Muscle layer of colon (tissue), 2 donors: ENCODE data around the gene NPPB.

Experiments
- H3K27ac ChIP-seq: one replicate; pipeline ENCODE4 v1.7.0; 2013; ENCODE audit warnings: low read depth, mild to moderate bottlenecking, low read length, moderate library complexity
- H3K27me3 ChIP-seq, 2 donors: one replicate each; pipeline ENCODE4 v1.7.0; 2013; ENCODE audit warnings: low read length in 2 of 2, mild to moderate bottlenecking in 2 of 2; ENCODE audit not compliant: insufficient read depth in 2 of 2, control insufficient read depth in 1 of 2
- H3K36me3 ChIP-seq: one replicate; pipeline ENCODE4 v1.7.0; 2013; ENCODE audit warnings: mild to moderate bottlenecking, low read length; ENCODE audit not compliant: insufficient read depth
- H3K4me1 ChIP-seq: one replicate; pipeline ENCODE4 v1.7.0; 2013; ENCODE audit warnings: mild to moderate bottlenecking, low read length; ENCODE audit not compliant: insufficient read depth
- H3K4me3 ChIP-seq, 2 donors: one replicate each; pipeline ENCODE4 v1.7.0; 2013; ENCODE audit warnings: low read length in 2 of 2, low read depth in 1 of 2, mild to moderate bottlenecking in 1 of 2, moderate library complexity in 1 of 2
- H3K9ac ChIP-seq: one replicate; pipeline ENCODE4 v1.7.0; 2013; ENCODE audit warnings: low read length
- H3K9me3 ChIP-seq: one replicate; pipeline ENCODE4 v1.7.0; 2013; ENCODE audit warnings: mild to moderate bottlenecking, low read length
- donor health status: abdominal sarcoma.
- donor health status: Adenocarcinoma of cecum.

Gene NPPB

GRCh38 chr1:11880181-11880575 lies 21.4 kb upstream of the NPPB start:
- H3K27ac ChIP-seq, result no peak overlapping the region
- H3K4me3 ChIP-seq, result no peak overlapping the region
- H3K9ac ChIP-seq, result no peak overlapping the region
- peaks cover 0 to 5% of the 10 kb centered on the region in 2 donors for H3K27me3 ChIP-seq
- no peaks in the 10 kb centered on the region for H3K36me3 ChIP-seq
- H3K4me1 ChIP-seq, result no peaks in the 10 kb centered on the region
- no peaks in the 10 kb centered on the region for H3K9me3 ChIP-seq

DNA sequence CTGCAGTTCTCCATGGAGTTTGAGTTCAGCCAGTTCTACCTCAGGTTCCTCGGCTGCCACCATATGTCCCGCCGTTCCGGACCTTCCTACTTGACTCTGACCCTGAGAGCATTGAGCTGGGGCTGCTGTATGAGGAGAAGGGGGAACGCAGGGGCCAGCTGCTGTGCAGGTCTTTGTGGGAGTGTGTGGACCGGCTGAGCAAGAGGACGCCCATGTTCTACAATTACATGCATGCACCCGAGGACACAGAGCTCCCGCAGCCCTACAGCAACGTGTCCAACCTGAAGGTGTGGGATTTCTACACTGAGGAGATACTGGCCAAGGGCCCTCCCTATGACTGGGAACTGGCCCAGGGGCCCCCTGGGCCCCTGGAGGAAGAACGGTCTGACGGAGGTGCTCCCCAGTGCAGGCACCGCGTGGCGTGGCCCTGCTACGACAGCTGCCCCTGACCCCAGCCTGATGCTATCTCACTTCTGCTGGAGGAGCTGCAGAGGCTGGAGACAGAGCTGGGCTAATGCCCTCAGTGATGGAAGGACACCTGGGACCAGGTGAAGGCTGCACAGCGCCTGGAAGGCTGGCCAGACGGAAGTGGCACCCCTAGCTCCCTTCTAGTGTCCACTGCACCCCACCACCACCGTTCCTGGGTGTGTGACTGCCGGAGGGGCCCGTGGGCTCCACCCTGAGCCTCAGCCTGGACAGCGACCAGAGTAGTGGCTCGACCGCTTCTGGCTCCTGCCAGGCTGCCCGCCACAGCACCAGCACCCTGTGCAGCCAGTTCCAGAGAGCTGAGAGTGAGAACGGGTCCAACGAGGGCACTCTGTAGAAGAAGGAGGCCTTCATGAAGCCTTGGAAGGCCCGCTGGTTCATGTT lies 20.8 kb upstream of the NPPB start:
- Histone ChIP-seq H3K36me3 (no peaks in the 10 kb centered on the region), H3K27ac (no peak overlapping the region)

GRCh38 chr1:11878891-11879190 lies 20.1 kb upstream of the NPPB start:
- Histone ChIP-seq H3K36me3 (no peaks in the 10 kb centered on the region), H3K4me1 (no peaks in the 10 kb centered on the region), H3K9ac (no peak overlapping the region), H3K27ac (no peak overlapping the region), H3K9me3 (no peaks in the 10 kb centered on the region), H3K27me3 (peaks cover 0 to 5% of the 10 kb centered on the region in 2 donors), H3K4me3 (no peak overlapping the region)

More for the DNA sequence above, 20.8 kb upstream of the NPPB start:
- H3K9ac ChIP-seq, result no peak overlapping the region
- no peak overlapping the region for H3K4me3 ChIP-seq
- no peaks in the 10 kb centered on the region for H3K4me1 ChIP-seq
- H3K27me3 ChIP-seq, result peaks cover 0 to 5% of the 10 kb centered on the region in 2 donors
- no peaks in the 10 kb centered on the region for H3K9me3 ChIP-seq

DNA sequence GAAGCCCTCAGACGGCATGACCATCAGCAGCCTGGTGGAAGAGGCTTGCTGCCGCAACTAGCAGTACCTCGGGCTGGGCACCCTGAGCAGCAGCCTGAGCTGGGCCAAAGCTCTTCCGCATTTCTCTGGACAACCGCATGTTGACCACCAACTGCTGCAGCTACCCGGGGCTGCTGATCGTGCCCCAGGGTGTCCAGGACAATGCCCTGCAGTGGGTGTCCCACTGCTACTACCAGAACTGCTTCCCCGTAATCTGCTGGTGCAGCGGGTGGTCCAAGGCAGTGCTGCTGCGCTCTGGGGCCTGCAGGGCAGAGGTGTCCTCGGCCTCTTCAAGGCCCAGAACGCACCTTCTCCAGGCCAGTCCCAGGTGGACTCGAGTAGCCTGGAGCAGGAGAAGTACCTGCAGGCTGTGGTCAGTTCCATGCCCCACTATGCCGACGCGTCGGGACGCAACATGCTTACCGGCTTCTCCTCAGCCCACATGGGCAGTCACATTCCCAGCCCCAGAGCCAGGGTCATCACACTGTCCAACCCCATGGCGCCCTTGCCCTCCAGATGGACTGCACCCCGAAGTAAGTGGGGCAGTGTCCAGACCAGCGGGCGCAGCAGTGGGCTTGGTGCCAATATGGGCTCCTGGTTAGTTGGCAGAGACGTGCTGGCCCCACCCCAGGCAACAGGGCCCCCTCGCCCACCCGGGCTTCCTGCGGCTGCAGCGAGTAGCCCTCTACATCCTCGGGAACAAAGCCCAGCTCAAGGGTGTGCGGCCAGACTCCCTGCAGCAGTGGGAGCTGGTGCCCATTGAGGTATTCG lies 19.5 kb upstream of the NPPB start:
- no peak overlapping the region for H3K27ac ChIP-seq
- no peaks in the 10 kb centered on the region for H3K4me1 ChIP-seq
- no peak overlapping the region for H3K4me3 ChIP-seq
- no peaks in the 10 kb centered on the region for H3K36me3 ChIP-seq
- no peak overlapping the region for H3K9ac ChIP-seq
- H3K27me3 ChIP-seq, result peaks cover 0 to 5% of the 10 kb centered on the region in 2 donors
- no peaks in the 10 kb centered on the region for H3K9me3 ChIP-seq

DNA sequence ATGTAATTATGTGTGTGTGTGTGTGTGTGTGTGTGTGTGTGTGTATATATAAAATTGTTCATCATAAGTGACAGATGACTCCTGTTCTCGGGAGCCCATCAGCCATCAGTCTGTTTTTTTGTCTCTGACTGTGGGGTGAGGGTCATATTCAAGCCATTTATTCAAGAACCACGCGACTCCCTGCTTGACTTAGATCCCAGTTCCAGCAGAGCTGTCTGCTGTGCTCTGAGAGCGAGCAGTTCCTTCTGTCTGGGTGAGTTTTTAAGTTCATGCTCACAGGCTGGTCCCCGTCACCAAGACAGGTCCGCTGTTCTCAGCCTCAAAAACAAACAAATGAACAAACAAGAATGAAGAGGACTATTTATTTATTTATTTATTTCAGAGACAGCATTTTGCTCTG lies 18.3 kb upstream of the NPPB start:
- Histone ChIP-seq H3K27ac (no peak overlapping the region), H3K27me3 (peaks cover 0 to 5% of the 10 kb centered on the region in 2 donors), H3K4me1 (no peaks in the 10 kb centered on the region), H3K36me3 (no peaks in the 10 kb centered on the region), H3K4me3 (no peak overlapping the region), H3K9ac (no peak overlapping the region), H3K9me3 (no peaks in the 10 kb centered on the region)

- Histone ChIP-seq H3K27me3 (peaks cover 0 to 5% of the 10 kb centered on the region in 2 donors), H3K9me3 (no peaks in the 10 kb centered on the region), H3K9ac (no peak overlapping the region), H3K4me1 (no peaks in the 10 kb centered on the region), H3K4me3 (no peak overlapping the region), H3K36me3 (no peaks in the 10 kb centered on the region), H3K27ac (no peak overlapping the region)
Measured at GRCh38 chr1:11875094-11875493, 16.3 kb upstream of the NPPB start.

GRCh38 chr1:11874624-11875023 lies 15.9 kb upstream of the NPPB start:
- H3K4me3 ChIP-seq, result no peak overlapping the region
- H3K36me3 ChIP-seq, result no peaks in the 10 kb centered on the region
- H3K9me3 ChIP-seq, result no peaks in the 10 kb centered on the region
- H3K4me1 ChIP-seq, result no peaks in the 10 kb centered on the region
- peaks cover 0 to 3% of the 10 kb centered on the region in 2 donors for H3K27me3 ChIP-seq
- H3K9ac ChIP-seq, result no peak overlapping the region
- H3K27ac ChIP-seq, result no peak overlapping the region

GRCh38 chr1:11874258-11874562 lies 15.5 kb upstream of the NPPB start:
- Histone ChIP-seq H3K9me3 (no peaks in the 10 kb centered on the region), H3K9ac (no peak overlapping the region), H3K4me3 (no peak overlapping the region), H3K27me3 (no peaks in the 10 kb centered on the region), H3K4me1 (no peaks in the 10 kb centered on the region), H3K36me3 (no peaks in the 10 kb centered on the region), H3K27ac (no peak overlapping the region)

DNA sequence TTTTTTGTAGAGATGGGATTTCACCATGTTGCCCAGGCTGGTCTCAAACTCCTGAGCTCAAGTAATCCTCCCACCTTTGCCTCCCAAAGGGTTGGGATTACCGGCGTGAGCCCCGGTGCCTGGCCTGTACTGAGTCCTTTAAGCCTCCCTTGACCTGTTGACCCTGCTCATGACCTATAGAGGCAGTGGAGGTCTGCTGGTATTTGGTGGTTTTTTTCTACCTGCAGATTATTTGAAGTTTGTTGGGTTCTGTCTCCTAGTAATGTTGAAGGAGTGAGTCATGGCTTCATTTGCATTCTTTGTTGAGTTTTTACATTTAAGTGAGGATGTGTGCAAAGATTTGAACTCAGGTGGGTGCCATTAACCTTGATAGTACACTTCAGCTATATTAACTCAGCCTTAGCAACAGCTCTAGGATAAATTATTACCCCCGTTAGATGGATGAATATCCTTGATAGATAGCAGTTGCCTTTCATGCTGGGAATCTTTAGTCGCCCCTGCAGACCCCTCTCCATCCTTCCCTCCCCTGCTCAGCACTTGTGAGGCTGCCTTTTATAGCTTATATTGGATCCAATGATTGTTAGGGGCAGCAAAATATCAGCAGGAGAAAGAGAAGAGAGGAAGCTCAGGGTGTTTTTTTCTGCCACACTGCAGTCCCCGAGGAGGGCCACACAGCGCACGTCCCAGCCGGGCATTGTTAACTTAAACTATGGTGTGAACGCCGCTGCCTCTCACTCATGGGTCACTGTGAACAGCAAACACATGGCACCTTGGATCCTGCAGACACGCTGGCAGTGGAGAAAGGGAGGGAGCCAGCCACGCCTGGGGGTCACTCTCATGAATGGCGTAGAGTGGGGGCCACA lies 14.9 kb upstream of the NPPB start:
- Histone ChIP-seq H3K4me3 (no peak overlapping the region), H3K27me3 (no peaks in the 10 kb centered on the region), H3K9me3 (no peaks in the 10 kb centered on the region), H3K9ac (no peak overlapping the region), H3K27ac (no peak overlapping the region), H3K36me3 (no peaks in the 10 kb centered on the region), H3K4me1 (no peaks in the 10 kb centered on the region)

DNA sequence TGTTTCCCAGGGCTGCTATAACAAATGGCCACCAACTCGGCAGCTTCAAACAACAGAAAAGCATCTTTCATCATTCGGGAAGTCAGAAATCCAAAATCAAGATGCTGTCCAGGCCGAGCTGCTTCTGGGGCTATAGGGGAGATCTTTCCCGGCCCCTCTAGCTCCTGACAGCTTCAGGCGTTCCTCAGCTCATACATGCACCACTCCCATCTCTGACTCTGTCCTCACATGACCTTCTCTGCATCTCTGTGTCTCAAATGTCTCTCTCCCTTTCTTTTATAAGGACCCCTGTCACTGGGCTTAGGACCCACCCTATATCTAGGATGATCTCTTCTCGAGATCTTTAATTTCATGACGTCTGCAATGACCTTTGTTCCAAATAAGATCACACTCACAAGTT lies 13.8 kb upstream of the NPPB start:
- Histone ChIP-seq H3K27me3 (no peaks in the 10 kb centered on the region), H3K4me3 (no peak overlapping the region), H3K27ac (no peak overlapping the region)

GRCh38 chr1:11869650-11870207 lies 11.0 kb upstream of the NPPB start:
- Histone ChIP-seq H3K9me3 (no peaks in the 10 kb centered on the region), H3K27me3 (no peaks in the 10 kb centered on the region), H3K27ac (no peak overlapping the region), H3K36me3 (no peaks in the 10 kb centered on the region), H3K9ac (no peak overlapping the region), H3K4me3 (no peak overlapping the region), H3K4me1 (no peaks in the 10 kb centered on the region)

More for the DNA sequence above, 13.8 kb upstream of the NPPB start:
- no peak overlapping the region for H3K9ac ChIP-seq
- H3K4me1 ChIP-seq, result no peaks in the 10 kb centered on the region
- H3K9me3 ChIP-seq, result no peaks in the 10 kb centered on the region
- H3K36me3 ChIP-seq, result no peaks in the 10 kb centered on the region
